ENCODE measurements around the gene HS3ST4.

The HS3ST4 gene

GRCh38 chr16:25905810-25906209 lies 214.1 kb downstream of the HS3ST4 start:
- DNase-seq: no peak

- DNase-seq: no peak
Measured at GRCh38 chr16:25910971-25911370, 219.2 kb downstream of the HS3ST4 start.

GRCh38 chr16:25912321-25912720 lies 220.6 kb downstream of the HS3ST4 start:
- no peak for DNase-seq

- DNase-seq: no peak
Measured at GRCh38 chr16:25914357-25914962, 222.7 kb downstream of the HS3ST4 start.

GRCh38 chr16:25916037-25916436 lies 224.3 kb downstream of the HS3ST4 start:
- no peak for DNase-seq

DNA sequence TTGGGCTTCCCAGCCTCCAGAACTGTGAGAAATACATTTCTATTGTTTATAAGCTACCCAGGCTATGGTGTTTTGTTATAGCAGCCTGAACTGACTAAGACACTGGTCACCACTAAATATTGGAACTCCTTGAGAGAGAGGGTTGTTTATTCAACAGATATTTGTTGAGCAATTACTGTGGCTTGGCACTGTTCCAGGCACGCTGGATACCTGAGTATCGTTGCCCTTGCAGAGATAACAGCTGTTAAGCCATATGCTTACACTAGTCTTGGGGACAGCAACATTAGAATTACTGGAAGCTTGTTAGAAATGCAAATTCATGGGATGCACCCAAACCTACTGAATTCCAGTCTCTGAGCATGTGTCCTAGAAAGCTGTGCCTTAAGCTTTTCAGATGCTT lies 230.7 kb downstream of the HS3ST4 start:
- DNase-seq: no peak

- no peak for DNase-seq
Measured at GRCh38 chr16:25925421-25925820, 233.7 kb downstream of the HS3ST4 start.

DNA sequence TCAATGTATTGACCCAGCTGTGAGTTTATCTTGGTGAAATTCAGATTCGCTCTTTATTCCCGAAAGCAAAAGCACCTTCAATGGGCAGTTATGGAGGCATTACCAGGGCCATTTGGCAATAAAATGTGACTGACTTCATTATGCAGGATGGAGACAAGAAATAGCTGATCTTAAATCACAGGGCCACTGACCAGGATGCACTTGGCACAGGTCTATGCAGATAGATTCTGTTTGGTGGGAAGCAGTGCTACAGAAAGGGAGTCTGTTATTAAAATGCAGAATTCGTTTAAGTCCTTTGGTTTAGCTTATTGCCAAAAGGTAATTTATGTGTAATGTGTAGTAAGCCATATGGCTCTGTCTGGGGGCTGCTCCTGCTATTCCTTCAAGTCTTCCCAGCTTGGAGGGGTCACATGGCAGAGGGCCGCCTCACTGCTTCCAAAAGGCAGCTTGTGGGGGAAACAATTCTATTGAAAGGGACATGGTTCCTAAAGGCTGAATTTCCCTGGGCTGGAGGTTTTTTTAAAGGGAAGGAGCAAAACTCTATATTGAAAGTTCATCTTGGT lies 239.8 kb downstream of the HS3ST4 start:
- DNase-seq: no peak

GRCh38 chr16:25941800-25942499 lies 250.2 kb downstream of the HS3ST4 start:
- no peak for DNase-seq

DNA sequence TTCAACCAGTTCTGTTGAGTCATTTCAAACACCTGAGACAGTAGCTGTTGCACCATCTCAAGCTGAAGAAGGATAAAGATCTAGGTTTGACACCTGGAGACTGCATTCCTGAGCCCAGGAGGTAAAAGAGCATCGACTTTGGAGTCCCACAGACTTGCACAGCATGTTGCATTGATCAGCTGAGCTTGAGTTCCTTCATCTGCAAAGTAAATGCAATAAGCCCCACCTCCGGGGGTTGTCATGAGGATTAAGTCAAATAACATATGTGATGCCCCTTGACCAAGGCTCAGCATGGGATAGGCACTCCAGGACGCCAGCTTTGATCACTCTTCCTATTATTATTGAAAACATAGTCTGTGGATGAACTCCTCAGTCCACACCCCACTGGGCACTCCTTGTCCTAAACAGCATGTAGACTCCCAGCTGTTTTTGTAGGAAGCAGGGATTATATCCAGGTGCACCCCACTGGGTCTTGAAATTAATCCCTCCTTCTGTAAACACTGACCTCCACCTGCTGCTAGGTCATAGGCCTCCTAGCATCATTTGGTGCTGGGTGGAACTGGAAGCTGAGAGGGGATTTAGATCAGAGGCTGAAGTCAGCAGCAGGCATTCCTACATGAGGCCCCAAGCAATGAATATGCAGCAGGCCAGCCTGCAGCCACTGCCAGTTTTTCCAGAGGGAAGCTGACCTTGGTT lies 259.0 kb downstream of the HS3ST4 start:
- DNase-seq: no peak

DNA sequence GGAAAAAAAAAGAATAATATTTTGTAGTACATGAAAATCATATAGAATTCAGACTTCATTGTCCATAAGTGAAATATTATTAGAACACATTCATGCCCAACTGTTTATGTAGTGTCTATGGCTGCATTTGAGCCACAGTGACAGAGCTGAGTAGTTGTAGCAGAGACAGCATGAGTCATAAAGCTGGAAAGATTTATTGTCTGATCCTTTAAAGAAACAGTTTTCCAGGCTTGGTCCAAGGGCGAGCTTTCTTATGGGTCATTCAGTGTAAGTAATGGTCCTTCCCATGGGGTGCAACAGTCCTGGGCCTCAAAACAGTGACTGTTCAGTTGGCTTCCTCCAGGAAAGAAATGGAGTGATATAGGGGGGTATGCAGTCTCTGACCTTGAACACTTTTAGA lies 260.2 kb downstream of the HS3ST4 start:
- DNase-seq: no peak

DNA sequence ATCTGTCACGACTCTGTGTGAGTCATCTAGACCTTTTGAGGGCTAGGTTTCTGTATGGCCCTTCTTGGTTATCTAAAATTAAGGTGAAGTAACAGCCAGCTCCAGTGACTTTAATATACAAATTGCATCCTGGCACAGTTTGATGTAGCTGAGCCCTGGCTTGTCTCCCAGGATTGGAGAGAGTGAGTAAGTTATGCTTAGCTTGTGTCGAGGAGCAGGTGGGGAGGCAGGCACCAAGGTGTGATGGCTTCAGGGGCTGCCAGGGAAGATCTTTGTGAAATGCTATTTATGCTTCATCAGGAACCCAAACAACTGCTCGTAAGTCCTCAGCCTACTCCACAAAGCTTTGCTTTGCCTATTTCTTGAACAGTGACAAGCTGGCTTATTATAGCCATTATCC lies 261.2 kb downstream of the HS3ST4 start:
- no peak for DNase-seq

GRCh38 chr16:25957707-25958106 lies 265.9 kb downstream of the HS3ST4 start:
- DNase-seq: no peak

GRCh38 chr16:25959221-25959620 lies 267.5 kb downstream of the HS3ST4 start:
- no peak for DNase-seq

DNA sequence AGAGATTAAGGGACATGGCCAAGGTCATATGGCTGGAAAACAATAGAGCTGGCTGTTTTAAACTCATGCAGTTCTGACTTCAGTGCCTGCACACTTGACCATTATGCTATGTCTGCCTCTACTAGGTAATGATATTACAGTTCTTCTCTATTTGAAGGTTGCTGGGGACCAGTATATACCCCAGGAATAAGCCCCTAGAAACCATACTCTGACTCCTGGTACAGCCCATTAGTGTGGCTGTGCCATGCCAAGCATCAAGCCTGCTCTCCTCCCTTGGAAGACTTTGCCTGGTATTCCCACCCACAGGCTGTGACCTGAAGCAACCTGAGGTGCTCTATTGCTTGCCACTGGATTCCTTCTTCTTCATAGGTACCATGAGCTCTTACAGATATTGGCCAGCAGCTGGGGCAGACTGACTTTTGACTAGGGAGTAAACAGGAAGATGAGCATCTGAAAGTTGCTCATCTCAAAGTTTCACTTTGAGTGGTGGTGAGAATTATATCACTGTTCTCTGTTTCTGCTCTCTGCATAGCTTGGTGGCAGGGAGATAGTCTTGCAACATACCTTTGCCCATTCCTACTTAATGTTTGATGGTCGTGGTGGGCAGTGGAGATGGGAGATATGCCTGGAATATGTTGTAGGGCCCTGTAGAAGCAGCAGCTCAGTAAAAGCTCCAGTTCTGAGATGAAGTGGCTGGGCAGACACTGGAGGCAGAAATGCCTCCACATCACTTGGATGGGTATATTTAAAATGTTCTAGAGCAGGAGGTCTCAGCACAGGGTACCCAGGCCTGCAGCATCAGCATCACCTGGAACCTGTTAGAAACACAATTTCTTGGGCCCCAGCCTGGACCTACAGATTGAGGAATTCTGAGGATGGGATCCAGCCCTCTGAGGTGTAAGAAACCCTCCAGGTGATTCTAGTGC lies 274.7 kb downstream of the HS3ST4 start:
- no peak for DNase-seq

DNA sequence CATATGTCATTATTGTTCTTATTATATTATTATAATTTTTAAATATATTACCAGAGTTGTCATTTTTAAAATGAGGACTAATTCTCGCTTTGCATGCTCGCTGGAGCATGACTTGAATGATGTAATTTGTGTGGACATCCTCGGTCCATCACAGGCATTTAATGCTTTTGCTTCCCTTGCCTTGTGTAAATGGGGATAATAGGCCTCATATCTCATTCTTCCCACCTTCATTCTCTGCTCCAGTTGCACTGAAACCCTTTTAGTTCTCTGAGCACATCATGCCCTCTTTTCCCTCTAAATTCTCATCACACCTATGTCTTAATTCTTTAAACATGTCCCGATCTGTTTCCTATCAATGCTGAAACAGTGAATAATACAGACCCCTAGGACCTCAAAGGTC lies 285.4 kb downstream of the HS3ST4 start:
- no peak for DNase-seq

GRCh38 chr16:25978218-25978617 lies 286.5 kb downstream of the HS3ST4 start:
- no peak for DNase-seq

- DNase-seq: no peak
Measured at GRCh38 chr16:25988084-25988483, 296.3 kb downstream of the HS3ST4 start.

GRCh38 chr16:25988882-25989281 lies 297.1 kb downstream of the HS3ST4 start:
- DNase-seq: no peak

GRCh38 chr16:25996052-25996451 lies 304.3 kb downstream of the HS3ST4 start:
- no peak for DNase-seq

DNA sequence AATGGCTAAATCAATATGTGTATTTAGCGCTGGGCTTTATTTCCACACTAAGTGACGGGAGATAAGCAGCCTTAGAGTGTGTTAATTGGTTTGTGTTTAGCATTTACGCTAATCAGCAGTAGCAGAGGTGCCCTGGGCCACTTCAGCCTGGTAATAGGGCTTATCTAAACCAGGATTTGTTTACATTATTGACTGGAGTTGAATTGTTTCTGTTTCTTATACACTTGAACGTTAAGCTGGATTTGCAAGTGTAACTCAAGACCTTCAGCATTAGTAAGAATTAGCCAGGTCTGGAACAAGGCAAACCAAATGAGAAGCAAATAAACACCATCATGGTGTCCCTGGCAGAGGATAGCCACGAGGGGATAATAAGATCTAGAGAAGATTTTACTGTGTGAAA lies 313.6 kb downstream of the HS3ST4 start:
- DNase-seq: no peak

- DNase-seq: no peak
Measured at GRCh38 chr16:26012376-26012775, 320.6 kb downstream of the HS3ST4 start.

DNA sequence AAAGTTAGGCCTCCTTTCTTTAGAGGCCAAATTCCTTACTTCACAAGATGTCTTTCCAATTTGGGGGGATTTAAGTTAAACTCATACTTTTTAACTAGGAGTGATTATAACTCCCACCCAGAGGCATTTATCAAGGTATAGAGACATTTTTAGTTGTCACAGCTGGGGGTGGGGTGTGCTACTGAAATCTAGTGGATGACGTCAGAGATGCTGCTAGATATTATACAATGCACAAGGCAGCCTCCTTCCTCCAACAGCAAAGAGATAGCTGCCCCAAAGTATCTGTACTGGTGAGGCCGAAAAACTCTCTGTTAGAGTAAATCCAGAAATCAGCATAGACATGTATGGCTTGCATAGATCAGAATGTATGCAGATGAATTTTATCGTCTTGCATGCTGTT lies 324.0 kb downstream of the HS3ST4 start:
- DNase-seq: no peak

Data from amniotic stem cell (primary cell).